Lower leg skin (tissue), 4 donors: ENCODE results near the gene SHH. TPM values are rescaled to one million over a fixed set of nuclear protein-coding genes. Genes with fewer than 3 reads are reported as not detected.

ENCODE experiments used
- DNase-seq, 2 donors: peaks; one replicate each; pipeline ENCODE4 v3.0.0-alpha.2; 2019; ENCODE audit warnings: low spot score in 2 of 2
- H3K4me3 ChIP-seq: fragments of 200-600 bp; sonication (generic); 2 replicates; pipeline ENCODE4 v1.5.1; 2017; ENCODE audit warnings: mild to moderate bottlenecking, low read depth; ENCODE audit not compliant: poor library complexity, severe bottlenecking
- CTCF ChIP-seq, 3 donors: fragments of 450-650 bp; IDR thresholded peaks; one replicate each; pipeline ENCODE4 v1.5.1; 2016; ENCODE audit warnings: antibody characterized with exemption in 3 of 3, mild to moderate bottlenecking in 3 of 3, moderate library complexity in 2 of 3
- POLR2A ChIP-seq, 2 donors: fragments of 450-650 bp; IDR thresholded peaks; one replicate each; pipeline ENCODE4 v1.6.1; 2016 to 2017; ENCODE audit warnings: antibody characterized with exemption in 2 of 2, mild to moderate bottlenecking in 1 of 2, moderate library complexity in 1 of 2
- WGBS, 2 donors: methylation state at CpG; one replicate each; pipeline ENCODE4 v1.1.5; 2018; 5-methylcytosine and 5-hydroxymethylcytosine counted together
- intact Hi-C: fragments of 100-400 bp; cut with DNase I; formaldehyde crosslinking; loops from one replicate; pipeline ENCODE4 v1.15.0; 2023; ENCODE audit warnings: low total_unique reads
- total RNA-seq, 4 donors: library from RNA; depleted of rRNA; stranded (reverse); fragments of >200 nt; gene quantifications; one replicate each; pipeline ENCODE4 v1.1.0, GENCODE V29; 2016

The SHH gene
- total RNA-seq, 4 donors from 2014 or later: not detected

GRCh38 chr7:155761162-155761561 lies 51.1 kb downstream of the SHH start:
- intact Hi-C loops: no loop called here
- TF ChIP-seq CTCF (IDR thresholded peaks at IDR 0.05) (no peak), POLR2A (IDR thresholded peaks at IDR 0.05) (no peak)
- WGBS, 2 donors: 90 to 93% methylated on average over 5 of the region's 5 CpGs
- H3K4me3 ChIP-seq: no peak overlapping the region
- no peak for DNase-seq

GRCh38 chr7:155759740-155760430 lies 52.4 kb downstream of the SHH start:
- intact Hi-C loops: no loop called here
- no peak for DNase-seq
- no peak for TF ChIP-seq CTCF (IDR thresholded peaks at IDR 0.05)
- no peak for TF ChIP-seq POLR2A (IDR thresholded peaks at IDR 0.05)
- WGBS, 2 donors: 90 to 92% methylated on average over 9 of the region's 9 CpGs
- H3K4me3 ChIP-seq: no peak overlapping the region

- no peak overlapping the region for H3K4me3 ChIP-seq
- intact Hi-C loops: no loop called here
- no peak for DNase-seq
- whole genome bisulfite sequencing, 2 donors: 87 to 93% methylated on average over 10 of the region's 10 CpGs
- TF ChIP-seq POLR2A (IDR thresholded peaks at IDR 0.05): no peak
- no peak for TF ChIP-seq CTCF (IDR thresholded peaks at IDR 0.05)
Observed at GRCh38 chr7:155758348-155758747, 53.9 kb downstream of the SHH start.

- 89 to 94% methylated on average over 9 of the region's 9 CpGs for WGBS, 2 donors
Observed at GRCh38 chr7:155756322-155756721, 55.9 kb downstream of the SHH start.

GRCh38 chr7:155755026-155755425 lies 57.2 kb downstream of the SHH start:
- intact Hi-C loops: no loop called here
- no peak for DNase-seq
- WGBS, 2 donors: 84 to 86% methylated on average over 3 of the region's 3 CpGs
- H3K4me3 ChIP-seq: no peak overlapping the region
- TF ChIP-seq POLR2A (IDR thresholded peaks at IDR 0.05) (no peak), CTCF (IDR thresholded peaks at IDR 0.05) (no peak)

More at GRCh38 chr7:155756322-155756721, 55.9 kb downstream of the SHH start:
- TF ChIP-seq POLR2A (IDR thresholded peaks at IDR 0.05) (no peak), CTCF (IDR thresholded peaks at IDR 0.05) (no peak)
- H3K4me3 ChIP-seq: no peak overlapping the region
- DNase-seq: no peak
- intact Hi-C loops: no loop called here

- H3K4me3 ChIP-seq: no peak overlapping the region
- intact Hi-C loops: no loop called here
- TF ChIP-seq POLR2A (IDR thresholded peaks at IDR 0.05) (no peak), CTCF (IDR thresholded peaks at IDR 0.05) (no peak)
- DNase-seq: no peak
Observed at GRCh38 chr7:155754165-155754564, 58.1 kb downstream of the SHH start.
